ENCODE results near the gene SIX6.

GRCh38 chr14:60553808-60554207, 44.9 kb downstream of the SIX6 start:
- no peak for TF ChIP-seq CTCF (IDR thresholded peaks at IDR 0.05)
- no peak for TF ChIP-seq POLR2AphosphoS5 (IDR thresholded peaks at IDR 0.05; ENCODE audit: insufficient read depth in 1 of 2, low read depth in 1 of 2)

All from vagina (tissue), 2 donors.